ENCODE results near the gene AOPEP. TPM values are rescaled to one million over a fixed set of nuclear protein-coding genes. Genes with fewer than 3 reads are reported as not detected.

Gene AOPEP
- total RNA-seq, 2 donors from 2014 or later, result 81.5 to 224 TPM

GRCh38 chr9:95080961-95081647 is 354.6 kb downstream of the AOPEP start:
- WGBS, 2 donors, result 88 to 92% methylated on average over 14 to 20 of the region's 20 CpGs
- intact Hi-C loops (cut with DNase I), result no loop called here
- peaks cover 0 to 22% of the 10 kb centered on the region in 2 donors for H3K36me3 ChIP-seq (replicated peaks in 1 of 2; ENCODE audit: insufficient read depth in 1 of 2, low read depth in 2 of 2)

DNA sequence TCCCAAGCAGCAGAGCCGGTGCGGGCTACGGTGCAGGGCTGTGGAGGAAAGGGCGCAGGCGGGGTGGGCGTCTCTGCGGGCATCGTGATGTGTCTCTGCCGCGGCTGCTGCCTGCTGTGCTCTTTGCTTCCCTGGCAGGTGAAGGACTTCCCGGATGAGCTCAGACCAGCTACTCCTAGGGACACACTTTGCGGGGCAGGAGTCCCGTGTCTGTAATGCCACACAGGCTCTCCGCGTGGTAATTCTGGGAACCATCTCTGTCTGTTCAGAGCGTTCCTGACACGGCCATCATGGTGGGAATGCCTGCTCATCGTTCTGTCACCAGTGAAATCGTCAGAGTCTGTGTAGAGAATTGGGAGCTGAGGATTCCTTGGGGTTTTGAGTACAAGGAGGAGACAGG is 355.5 kb downstream of the AOPEP start:
- 82 to 87% methylated on average over 19 of the region's 19 CpGs for WGBS, 2 donors
- Histone ChIP-seq H3K27ac (peak overlapping the region in 1 of 4 donors; percentile 22), H3K4me3 (no peak overlapping the region), H3K9me3 (no peaks in the 10 kb centered on the region), H3K36me3 (replicated peaks in 1 of 2; ENCODE audit: insufficient read depth in 1 of 2, low read depth in 2 of 2) (peaks cover 0 to 26% of the 10 kb centered on the region in 2 donors), H3K4me1 (peaks cover 45% of the 10 kb centered on the region), H3K27me3 (no peaks in the 10 kb centered on the region)
- TF ChIP-seq, protein P1, sequence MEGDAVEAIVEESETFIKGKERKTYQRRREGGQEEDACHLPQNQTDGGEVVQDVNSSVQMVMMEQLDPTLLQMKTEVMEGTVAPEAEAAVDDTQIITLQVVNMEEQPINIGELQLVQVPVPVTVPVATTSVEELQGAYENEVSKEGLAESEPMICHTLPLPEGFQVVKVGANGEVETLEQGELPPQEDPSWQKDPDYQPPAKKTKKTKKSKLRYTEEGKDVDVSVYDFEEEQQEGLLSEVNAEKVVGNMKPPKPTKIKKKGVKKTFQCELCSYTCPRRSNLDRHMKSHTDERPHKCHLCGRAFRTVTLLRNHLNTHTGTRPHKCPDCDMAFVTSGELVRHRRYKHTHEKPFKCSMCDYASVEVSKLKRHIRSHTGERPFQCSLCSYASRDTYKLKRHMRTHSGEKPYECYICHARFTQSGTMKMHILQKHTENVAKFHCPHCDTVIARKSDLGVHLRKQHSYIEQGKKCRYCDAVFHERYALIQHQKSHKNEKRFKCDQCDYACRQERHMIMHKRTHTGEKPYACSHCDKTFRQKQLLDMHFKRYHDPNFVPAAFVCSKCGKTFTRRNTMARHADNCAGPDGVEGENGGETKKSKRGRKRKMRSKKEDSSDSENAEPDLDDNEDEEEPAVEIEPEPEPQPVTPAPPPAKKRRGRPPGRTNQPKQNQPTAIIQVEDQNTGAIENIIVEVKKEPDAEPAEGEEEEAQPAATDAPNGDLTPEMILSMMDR (IDR thresholded peaks at IDR 0.05), result no peak
- no peak for TF ChIP-seq POLR2A (IDR thresholded peaks at IDR 0.05)
- intact Hi-C loops (cut with DNase I), result no loop called here
- ATAC-seq, result no peak
- DNase-seq, result peak in 2 of 4 donors; percentile 12 to 17

More at GRCh38 chr9:95080961-95081647, 354.6 kb downstream of the AOPEP start:
- peaks cover 46% of the 10 kb centered on the region for H3K4me1 ChIP-seq
- DNase-seq (peak in 2 of 4 donors; percentile 11 to 13), ATAC-seq (no peak)
- peak overlapping the region in 1 of 4 donors; percentile 27 for H3K27ac ChIP-seq
- no peak for TF ChIP-seq POLR2A (IDR thresholded peaks at IDR 0.05)
- TF ChIP-seq, protein P1 (IDR thresholded peaks at IDR 0.05), result no peak
- H3K9me3 ChIP-seq, result no peaks in the 10 kb centered on the region
- no peak overlapping the region for H3K4me3 ChIP-seq
- no peaks in the 10 kb centered on the region for H3K27me3 ChIP-seq

DNA sequence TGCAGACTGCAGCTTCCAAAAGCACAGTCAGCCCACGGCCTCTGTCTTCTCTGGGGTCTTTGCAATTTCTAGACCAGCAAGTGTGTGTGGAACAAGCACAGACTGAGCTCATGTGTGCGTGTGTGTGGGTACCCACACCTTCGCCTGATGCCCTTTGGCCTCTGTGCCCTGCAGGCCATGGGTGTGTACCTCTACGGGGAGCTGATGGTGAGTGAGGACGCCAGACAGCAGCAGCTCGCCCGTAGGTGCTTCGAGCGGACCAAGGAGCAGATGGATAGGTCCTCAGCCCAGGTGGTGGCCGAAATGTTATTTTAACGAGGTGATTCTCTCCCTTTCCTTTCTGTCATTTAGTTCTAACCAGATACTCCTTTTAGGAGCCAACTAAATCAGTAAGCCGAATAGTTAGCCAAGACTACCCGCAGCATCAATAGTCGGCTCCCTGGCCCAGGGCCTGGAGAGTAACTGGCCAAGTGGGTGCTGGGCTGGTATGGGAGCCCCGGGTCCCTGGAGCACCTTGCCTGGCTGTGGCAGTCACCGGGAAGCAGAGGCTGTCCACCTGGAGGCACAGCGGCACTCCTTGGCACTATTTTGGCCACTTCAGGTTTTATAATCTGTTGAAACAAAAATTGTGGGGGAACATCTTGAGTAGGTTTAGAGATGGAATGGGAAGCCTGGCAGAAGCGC is 356.0 kb downstream of the AOPEP start:
- ATAC-seq (no peak), DNase-seq (peak in 2 of 4 donors; percentile 12 to 29)
- TF ChIP-seq, protein P1 (IDR thresholded peaks at IDR 0.05), result no peak
- TF ChIP-seq POLR2A (IDR thresholded peaks at IDR 0.05), result no peak

DNA sequence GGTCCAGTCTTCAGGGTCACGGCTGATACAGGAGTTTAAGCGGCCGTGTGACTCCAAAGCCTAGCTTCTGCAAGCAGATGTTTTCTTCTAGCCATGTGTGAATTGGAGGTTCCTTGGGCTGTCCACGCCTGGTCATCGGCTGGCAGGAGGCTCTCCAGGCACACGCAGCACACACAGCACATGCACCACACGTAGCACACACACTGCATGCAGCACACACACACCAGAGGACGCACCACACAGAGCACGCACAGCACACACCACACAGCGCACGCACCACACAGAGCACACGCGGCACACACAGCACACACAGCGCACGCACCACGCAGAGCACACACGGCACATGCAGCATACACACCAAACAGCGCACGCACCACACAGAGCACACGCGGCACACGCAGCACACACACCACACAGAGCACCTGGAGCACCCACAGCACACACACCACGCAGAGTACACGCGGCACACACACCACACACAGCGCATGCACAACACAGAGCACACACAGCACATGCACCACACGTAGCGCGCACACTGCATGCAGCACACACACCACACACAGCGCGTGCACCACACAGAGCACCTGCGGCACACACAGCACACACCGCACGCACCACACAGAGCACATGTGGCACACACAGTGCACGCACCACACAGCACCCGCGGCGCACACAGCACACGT is 356.7 kb downstream of the AOPEP start:
- no peak for ATAC-seq
- no peak for TF ChIP-seq POLR2A (IDR thresholded peaks at IDR 0.05)
- TF ChIP-seq, protein P1 (IDR thresholded peaks at IDR 0.05), result no peak
- Histone ChIP-seq H3K27me3 (no peaks in the 10 kb centered on the region), H3K36me3 (replicated peaks in 1 of 2; ENCODE audit: insufficient read depth in 1 of 2, low read depth in 2 of 2) (peaks cover 0 to 26% of the 10 kb centered on the region in 2 donors), H3K27ac (no peak overlapping the region), H3K9me3 (no peaks in the 10 kb centered on the region), H3K4me3 (no peak overlapping the region), H3K4me1 (peaks cover 39% of the 10 kb centered on the region)
- intact Hi-C loops (cut with DNase I), result no loop called here
- 88 to 91% methylated on average over 32 to 39 of the region's 39 CpGs for WGBS, 2 donors
- peak in 3 of 4 donors; percentile 11 to 16 (median 14) for DNase-seq

More for the DNA sequence above, 356.0 kb downstream of the AOPEP start:
- Histone ChIP-seq H3K9me3 (no peaks in the 10 kb centered on the region), H3K4me3 (no peak overlapping the region), H3K36me3 (replicated peaks in 1 of 2; ENCODE audit: insufficient read depth in 1 of 2, low read depth in 2 of 2) (peaks cover 0 to 26% of the 10 kb centered on the region in 2 donors), H3K4me1 (peaks cover 42% of the 10 kb centered on the region), H3K27ac (peak overlapping the region in 1 of 4 donors; percentile 22), H3K27me3 (no peaks in the 10 kb centered on the region)
- WGBS, 2 donors, result 69 to 73% methylated on average over 18 of the region's 18 CpGs
- intact Hi-C loops (cut with DNase I), result no loop called here
